Esophagus muscularis mucosa (tissue), 3 donors: ENCODE results near the gene PARS2.

Source experiments
- POLR2A ChIP-seq: fragments of 450-650 bp; IDR thresholded peaks from one replicate; pipeline ENCODE4 v1.6.1; 2017; ENCODE audit warnings: antibody characterized with exemption, moderate library complexity, mild to moderate bottlenecking, low read depth
- POLR2AphosphoS5 ChIP-seq, 2 donors: sonication (generic); formaldehyde crosslinking; IDR thresholded peaks; one replicate each; pipeline ENCODE4 v1.6.1; 2017; ENCODE audit warnings: antibody characterized with exemption in 2 of 2
- TF ChIP-seq, protein P1 (sequence below), 3 experiments: fragments of 200-600 bp in 2 of 3; fragments of 450-650 bp in 1 of 3; sonication (generic) in 2 of 3; IDR thresholded peaks; one replicate each; pipeline ENCODE4 v1.5.1; 2017 to 2019; ENCODE audit warnings: antibody characterized with exemption in 3 of 3, mild to moderate bottlenecking in 2 of 3, moderate library complexity in 1 of 3

DNA sequence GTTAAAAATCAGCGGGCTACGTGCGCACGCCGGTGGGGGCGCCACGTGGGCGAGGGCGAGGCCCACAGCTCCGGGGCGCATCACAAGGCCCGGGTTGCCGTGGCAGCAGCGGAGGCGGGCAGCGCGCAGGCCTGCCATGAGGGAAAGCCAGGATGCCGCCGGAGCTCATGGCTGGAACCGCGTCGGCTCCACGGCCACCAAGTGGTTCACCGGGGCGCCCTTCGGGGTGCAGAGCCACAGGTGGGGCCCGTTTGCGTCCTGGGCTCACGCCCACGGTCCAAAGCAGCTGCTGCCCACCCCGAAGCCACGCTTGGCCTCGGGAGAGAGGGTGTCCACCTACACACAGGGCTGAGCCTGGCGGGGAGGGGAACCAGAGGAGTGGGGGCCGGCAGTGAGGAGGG, 41.7 kb upstream of the PARS2 start:
- TF ChIP-seq, protein P1, sequence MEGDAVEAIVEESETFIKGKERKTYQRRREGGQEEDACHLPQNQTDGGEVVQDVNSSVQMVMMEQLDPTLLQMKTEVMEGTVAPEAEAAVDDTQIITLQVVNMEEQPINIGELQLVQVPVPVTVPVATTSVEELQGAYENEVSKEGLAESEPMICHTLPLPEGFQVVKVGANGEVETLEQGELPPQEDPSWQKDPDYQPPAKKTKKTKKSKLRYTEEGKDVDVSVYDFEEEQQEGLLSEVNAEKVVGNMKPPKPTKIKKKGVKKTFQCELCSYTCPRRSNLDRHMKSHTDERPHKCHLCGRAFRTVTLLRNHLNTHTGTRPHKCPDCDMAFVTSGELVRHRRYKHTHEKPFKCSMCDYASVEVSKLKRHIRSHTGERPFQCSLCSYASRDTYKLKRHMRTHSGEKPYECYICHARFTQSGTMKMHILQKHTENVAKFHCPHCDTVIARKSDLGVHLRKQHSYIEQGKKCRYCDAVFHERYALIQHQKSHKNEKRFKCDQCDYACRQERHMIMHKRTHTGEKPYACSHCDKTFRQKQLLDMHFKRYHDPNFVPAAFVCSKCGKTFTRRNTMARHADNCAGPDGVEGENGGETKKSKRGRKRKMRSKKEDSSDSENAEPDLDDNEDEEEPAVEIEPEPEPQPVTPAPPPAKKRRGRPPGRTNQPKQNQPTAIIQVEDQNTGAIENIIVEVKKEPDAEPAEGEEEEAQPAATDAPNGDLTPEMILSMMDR (IDR thresholded peaks at IDR 0.05): no peak
- TF ChIP-seq POLR2AphosphoS5 (IDR thresholded peaks at IDR 0.05) (no peak), POLR2A (no peak)
